GM12878 (cell line): ENCODE data around the gene HEPACAM. TPM values are rescaled to one million over a fixed set of nuclear protein-coding genes. Genes with fewer than 3 reads are reported as not detected.
A peak's percentile ranks its signal among the peaks of the same experiment; 100 is the strongest.

ENCODE experiments used
- ATAC-seq: fragments of 200-7000 bp; cut with Tn5 transposase; 3 replicates; pipeline ENCODE4 v1.9.1; 2020; ENCODE audit warnings: mild to moderate bottlenecking, moderate library complexity
- BruUV-seq: library from RNA; stranded (reverse); fragments of 400-500 nt; replicated peaks from 2 replicates; lab custom pipeline; 2021; lab: Mats Ljungman, UMichigan
- CTCF ChIA-PET: fragments of 300-600 bp; sonication (Branson Sonifier 250); formaldehyde crosslinking; extraction: SDS; loops from one replicate; lab custom pipeline; 2021; ENCODE audit warnings: inconsistent platforms; lab: Yijun Ruan, JAX
- POLR2A ChIA-PET: fragments of 350-600 bp; formaldehyde crosslinking; extraction: SDS; loops from one replicate; lab custom pipeline; 2021; ENCODE audit warnings: inconsistent platforms; lab: Charles Lee
- RAD21 ChIA-PET: fragments of 300-600 bp; sonication (Branson Sonifier 250); formaldehyde crosslinking; loops from one replicate; lab custom pipeline; 2023; ENCODE audit warnings: antibody characterized with exemption; ENCODE audit not compliant: unreplicated experiment; lab: Charles Lee
- SMC1A ChIA-PET: fragments of 300-600 bp; sonication (Branson Sonifier 250); formaldehyde crosslinking; loops from one replicate; lab custom pipeline; 2023; ENCODE audit not compliant: unreplicated experiment, uncharacterized antibody; lab: Charles Lee
- DNase-seq: peaks from one replicate; pipeline ENCODE4 v3.0.0-alpha.2; 2011; ENCODE audit warnings: low read depth, low spot score
- FAIRE-seq: peaks from 3 replicates; lab custom pipeline; 2011; peaks lifted over from hg19 to GRCh38; lab: Jason Lieb, UNC
- H2AFZ ChIP-seq: 2 replicates; pipeline ENCODE4 v1.6.0; 2011; ENCODE audit warnings: low read depth, low read length, control low read depth; ENCODE audit not compliant: control insufficient read depth
- H3K27ac ChIP-seq: 2 replicates; pipeline ENCODE4 v1.5.1; 2011; ENCODE audit warnings: control low read depth; ENCODE audit not compliant: control insufficient read depth, insufficient read depth
- H3K27me3 ChIP-seq, 2 experiments: replicated peaks in 1 of 2; 2 replicates each; pipeline versions ENCODE4 v1.6.0 to v1.6.1; 2011; ENCODE audit warnings: low read length in 1 of 2; ENCODE audit not compliant: control insufficient read depth in 2 of 2, insufficient read depth in 2 of 2
- H3K36me3 ChIP-seq, 2 experiments: 2 replicates each; pipeline ENCODE4 v1.5.1; 2011; ENCODE audit warnings: low read length in 1 of 2; ENCODE audit not compliant: control insufficient read depth in 2 of 2, insufficient read depth in 2 of 2
- H3K4me1 ChIP-seq: 2 replicates; pipeline ENCODE4 v1.6.1; 2011; ENCODE audit warnings: mild to moderate bottlenecking, low read length, moderate library complexity, mixed read lengths; ENCODE audit not compliant: control insufficient read depth, insufficient read depth
- H3K4me2 ChIP-seq: 2 replicates; pipeline ENCODE4 v1.6.0; 2011; ENCODE audit warnings: control low read depth; ENCODE audit not compliant: control insufficient read depth, insufficient read depth
- H3K4me3 ChIP-seq: fragments of 200-600 bp; sonication (generic); 2 replicates; pipeline ENCODE4 v1.5.1; 2016
- H3K79me2 ChIP-seq: 2 replicates; pipeline ENCODE4 v1.6.0; 2011; ENCODE audit warnings: low read length; ENCODE audit not compliant: control insufficient read depth, insufficient read depth
- H3K9ac ChIP-seq: 2 replicates; pipeline ENCODE4 v1.8.0; 2011; ENCODE audit warnings: low read length, control low read depth, mixed read lengths; ENCODE audit not compliant: control insufficient read depth, insufficient read depth
- H3K9me3 ChIP-seq: replicated peaks from 3 replicates; pipeline ENCODE4 v1.5.1; 2011; ENCODE audit warnings: mild to moderate bottlenecking, low read length; ENCODE audit not compliant: control insufficient read depth, insufficient read depth
- H4K20me1 ChIP-seq: 2 replicates; pipeline ENCODE4 v1.6.0; 2011; ENCODE audit not compliant: control insufficient read depth, insufficient read depth
- BHLHE40 ChIP-seq, 2 experiments: fragments of 450-650 bp in 1 of 2; IDR thresholded peaks; 2 replicates each; pipeline ENCODE4 v1.6.1; 2011 to 2017; ENCODE audit warnings: low read depth in 2 of 2, borderline replicate concordance in 1 of 2, improper control_type of control experiment in 1 of 2, low read length in 1 of 2, mild to moderate bottlenecking in 1 of 2
- CREB1 ChIP-seq: IDR thresholded peaks from 2 replicates; pipeline ENCODE4 v1.6.1; 2012; ENCODE audit warnings: low read depth, mild to moderate bottlenecking, inconsistent platforms
- E2F8 ChIP-seq: fragments of 450-650 bp; IDR thresholded peaks from 2 replicates; pipeline ENCODE4 v1.6.1; 2018; ENCODE audit warnings: mild to moderate bottlenecking, low read depth, moderate library complexity; ENCODE audit not compliant: partially characterized antibody
- IKZF1 ChIP-seq: fragments of 450-650 bp; conservative IDR thresholded peaks from 2 replicates; pipeline ENCODE4 v1.6.1; 2017; ENCODE audit warnings: antibody characterized with exemption, mild to moderate bottlenecking
- IKZF2 ChIP-seq, 2 experiments: fragments of 450-650 bp; IDR thresholded peaks; 2 replicates each; pipeline ENCODE4 v1.6.1; 2017; ENCODE audit warnings: mild to moderate bottlenecking in 2 of 2, moderate library complexity in 2 of 2
- JUND ChIP-seq: IDR thresholded peaks from 2 replicates; pipeline ENCODE4 v1.6.1; 2012; ENCODE audit warnings: low read depth, mild to moderate bottlenecking, low read length, improper control_type of control experiment, moderate library complexity
- KDM1A ChIP-seq: fragments of 200-600 bp; sonication (generic); IDR thresholded peaks from 2 replicates; pipeline ENCODE4 v1.6.1; 2016; ENCODE audit warnings: borderline replicate concordance
- NKRF ChIP-seq: fragments of 450-650 bp; conservative IDR thresholded peaks from 2 replicates; pipeline ENCODE4 v1.6.1; 2017; ENCODE audit warnings: mild to moderate bottlenecking, moderate library complexity
- SMAD5 ChIP-seq: IDR thresholded peaks from 2 replicates; pipeline ENCODE4 v1.6.1; 2016; ENCODE audit warnings: antibody characterized with exemption, low read depth
- SMC3 ChIP-seq: IDR thresholded peaks from 2 replicates; pipeline ENCODE4 v1.6.1; 2011; ENCODE audit warnings: low read length, improper control_type of control experiment, borderline replicate concordance
- TCF12 ChIP-seq: IDR thresholded peaks from 2 replicates; pipeline ENCODE4 v1.6.1; 2011; ENCODE audit warnings: low read depth, mild to moderate bottlenecking, low read length
- YY1 ChIP-seq: IDR thresholded peaks from 2 replicates; pipeline ENCODE4 v1.6.1; 2011; ENCODE audit warnings: low read depth, mild to moderate bottlenecking, low read length
- ZBTB40 ChIP-seq: fragments of 450-650 bp; IDR thresholded peaks from 2 replicates; pipeline ENCODE4 v1.6.1; 2016; ENCODE audit warnings: mild to moderate bottlenecking, moderate library complexity, borderline replicate concordance
- in situ Hi-C: fragments of 300-500 bp; cut with MboI; formaldehyde crosslinking; loops from 9 replicates; pipeline ENCODE4 v1.14.3; 2018; ENCODE audit warnings: mixed read lengths
- intact Hi-C: fragments of 100-400 bp; cut with micrococcal nuclease; formaldehyde crosslinking; loops from one replicate; pipeline ENCODE4 v1.14.2; 2022; ENCODE audit not compliant: unreplicated experiment
- polyA plus RNA-seq, 11 experiments: library from polyadenylated mRNA; depleted of rRNA in 4 of 11; unstranded in 6 of 11; stranded (reverse) in 5 of 11; fragments of >200 nt; fragmentation: Nextera tagmentation in 4 of 11; fragmentation: Illumina TruSeq in 1 of 11; extraction: Ambion mirVana in 4 of 11; extraction: Trizol in 1 of 11; gene quantifications; 1 replicate in 1 of 11; 2 replicates in 10 of 11; pipeline versions ENCODE4 v1.2.1 to v1.2.3, GENCODE V29; 2011 to 2016; ENCODE audit warnings: inconsistent platforms in 2 of 11, missing spikeins in 2 of 11, low read depth in 1 of 11
- total RNA-seq, 4 experiments: library from RNA; depleted of rRNA in 3 of 4; stranded (reverse); fragments of >200 nt in 3 of 4; fragmentation: Illumina TruSeq in 1 of 4; extraction: Trizol in 1 of 4; gene quantifications; 2 replicates each; pipeline versions ENCODE4 v1.2.1 to v1.2.3, GENCODE V29; 2013 to 2021
- TF ChIP-seq, protein P1 (sequence below): IDR thresholded peaks from 2 replicates; pipeline ENCODE4 v1.6.1; 2012; ENCODE audit warnings: low read length, inconsistent platforms

Gene HEPACAM
- total and polyA plus RNA-seq, 10 of the 15 experiments (the other 5 are each of a cell fraction or from before 2014, with no cell fraction given): 0.03 TPM; not detected in 9

GRCh38 chr11:124955035-124955434, 19.2 kb upstream of the HEPACAM start:
- no peaks in the 10 kb centered on the region for H3K9me3 ChIP-seq
- no peak overlapping the region; the same call in 1 of the 2 replicates for H2AFZ ChIP-seq
- BruUV-seq: no TSS peak
- ChIA-PET RAD21 (interaction anchor here (1.3 kb wide), 1 partner anchor 154 kb away, joined by 4 read pairs; no protein-coding TSS in a partner anchor), CTCF (interaction anchor here (0.9 to 2.8 kb wide), 4 partner anchors 155 to 450 kb away, joined by 4 to 17 read pairs (median 6); no protein-coding TSS in a partner anchor), SMC1A (interaction anchor here (1.5 to 1.8 kb wide), 2 partner anchors 117 to 186 kb away, joined by 6 to 7 read pairs; no protein-coding TSS in a partner anchor), POLR2A (interaction anchor here (1.4 kb wide), 1 partner anchor 391 kb away, joined by 3 read pairs; no protein-coding TSS in a partner anchor)
- H3K4me2 ChIP-seq: peak overlapping the region; percentile 77
- in situ Hi-C loops (loop anchor here (10.0 to 25.0 kb wide), 2 partner anchors 190 to 932 kb away; partner anchors contain the start of gene HYLS1), intact Hi-C loops (loop anchor here (2.0 kb wide), 1 partner anchor 118 kb away; no protein-coding TSS in a partner anchor)
- H3K9ac ChIP-seq: no peak overlapping the region; the same call in 1 of the 2 replicates
- no peaks in the 10 kb centered on the region; the same call in 1 of the 2 replicates for H3K4me1 ChIP-seq
- H4K20me1 ChIP-seq: no peaks in the 10 kb centered on the region
- no peak overlapping the region for H3K27ac ChIP-seq
- DNase-seq (no peak), FAIRE-seq (no peak), ATAC-seq (no peak)
- H3K27me3 ChIP-seq: no peaks in the 10 kb centered on the region
- H3K36me3 ChIP-seq: no peaks in the 10 kb centered on the region
- H3K79me2 ChIP-seq: no peaks in the 10 kb centered on the region
- no peak overlapping the region for H3K4me3 ChIP-seq
- TF ChIP-seq SMAD5: no peak
- no peak for TF ChIP-seq IKZF1
- TF ChIP-seq IKZF2 (IDR thresholded peaks at IDR 0.05): no peak
- TF ChIP-seq SMC3: no peak
- TF ChIP-seq CREB1: no peak
- TF ChIP-seq ZBTB40: no peak
- no peak for TF ChIP-seq E2F8
- no peak for TF ChIP-seq NKRF
- TF ChIP-seq, protein P1, sequence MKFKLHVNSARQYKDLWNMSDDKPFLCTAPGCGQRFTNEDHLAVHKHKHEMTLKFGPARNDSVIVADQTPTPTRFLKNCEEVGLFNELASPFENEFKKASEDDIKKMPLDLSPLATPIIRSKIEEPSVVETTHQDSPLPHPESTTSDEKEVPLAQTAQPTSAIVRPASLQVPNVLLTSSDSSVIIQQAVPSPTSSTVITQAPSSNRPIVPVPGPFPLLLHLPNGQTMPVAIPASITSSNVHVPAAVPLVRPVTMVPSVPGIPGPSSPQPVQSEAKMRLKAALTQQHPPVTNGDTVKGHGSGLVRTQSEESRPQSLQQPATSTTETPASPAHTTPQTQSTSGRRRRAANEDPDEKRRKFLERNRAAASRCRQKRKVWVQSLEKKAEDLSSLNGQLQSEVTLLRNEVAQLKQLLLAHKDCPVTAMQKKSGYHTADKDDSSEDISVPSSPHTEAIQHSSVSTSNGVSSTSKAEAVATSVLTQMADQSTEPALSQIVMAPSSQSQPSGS: no peak
- no peak for TF ChIP-seq JUND
- TF ChIP-seq TCF12: no peak
- no peak for TF ChIP-seq KDM1A
- no peak for TF ChIP-seq YY1
- no peak for TF ChIP-seq BHLHE40 (IDR thresholded peaks at IDR 0.05; ENCODE audit: borderline replicate concordance in 1 of 2, low read depth in 2 of 2, low read length in 1 of 2)
